ENCODE results near the gene MACROD2.

GRCh38 chr20:14481863-14482262 lies 486.5 kb downstream of the MACROD2 start:
- TF ChIP-seq, protein P1, sequence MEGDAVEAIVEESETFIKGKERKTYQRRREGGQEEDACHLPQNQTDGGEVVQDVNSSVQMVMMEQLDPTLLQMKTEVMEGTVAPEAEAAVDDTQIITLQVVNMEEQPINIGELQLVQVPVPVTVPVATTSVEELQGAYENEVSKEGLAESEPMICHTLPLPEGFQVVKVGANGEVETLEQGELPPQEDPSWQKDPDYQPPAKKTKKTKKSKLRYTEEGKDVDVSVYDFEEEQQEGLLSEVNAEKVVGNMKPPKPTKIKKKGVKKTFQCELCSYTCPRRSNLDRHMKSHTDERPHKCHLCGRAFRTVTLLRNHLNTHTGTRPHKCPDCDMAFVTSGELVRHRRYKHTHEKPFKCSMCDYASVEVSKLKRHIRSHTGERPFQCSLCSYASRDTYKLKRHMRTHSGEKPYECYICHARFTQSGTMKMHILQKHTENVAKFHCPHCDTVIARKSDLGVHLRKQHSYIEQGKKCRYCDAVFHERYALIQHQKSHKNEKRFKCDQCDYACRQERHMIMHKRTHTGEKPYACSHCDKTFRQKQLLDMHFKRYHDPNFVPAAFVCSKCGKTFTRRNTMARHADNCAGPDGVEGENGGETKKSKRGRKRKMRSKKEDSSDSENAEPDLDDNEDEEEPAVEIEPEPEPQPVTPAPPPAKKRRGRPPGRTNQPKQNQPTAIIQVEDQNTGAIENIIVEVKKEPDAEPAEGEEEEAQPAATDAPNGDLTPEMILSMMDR (IDR thresholded peaks at IDR 0.05) = no peak
- no peak for TF ChIP-seq POLR2A (IDR thresholded peaks at IDR 0.05)
